Chondrocyte (in vitro differentiated cells): Measurements from ENCODE around the gene ADARB2. TPM values are rescaled to one million over a fixed set of nuclear protein-coding genes. Genes with fewer than 3 reads are reported as not detected.
"Not testable (repeated sequence)": the region's sequence is repeated elsewhere in the genome, so short reads cannot be mapped to it uniquely, and the experiment has no call there.

Experiments
- DNase-seq: peaks from one replicate; pipeline ENCODE4 v3.0.0; 2021; ENCODE audit warnings: mixed read lengths, low spot score
- H3K27ac Mint-ChIP-seq: one replicate; pipeline ENCODE4 v1.8.0; 2021; ENCODE audit warnings: mild to moderate bottlenecking, moderate library complexity, mixed read lengths; ENCODE audit not compliant: unreplicated experiment
- H3K27me3 Mint-ChIP-seq: 2 replicates; pipeline ENCODE4 v1.8.0; 2021; ENCODE audit warnings: low read depth, mixed read lengths
- H3K36me3 Mint-ChIP-seq: 2 replicates; pipeline ENCODE4 v1.8.0; 2021; ENCODE audit warnings: low read depth, mixed read lengths
- H3K4me1 Mint-ChIP-seq: 2 replicates; pipeline ENCODE4 v1.8.0; 2021; ENCODE audit warnings: low read depth, mild to moderate bottlenecking, mixed read lengths
- H3K4me3 Mint-ChIP-seq: one replicate; pipeline ENCODE4 v1.8.0; 2021; ENCODE audit warnings: mild to moderate bottlenecking, moderate library complexity, mixed read lengths; ENCODE audit not compliant: unreplicated experiment
- H3K9me3 Mint-ChIP-seq: 2 replicates; pipeline ENCODE4 v1.8.0; 2021; ENCODE audit warnings: low read depth, mixed read lengths
- total RNA-seq: library from RNA; stranded (reverse); gene quantifications from 3 replicates; pipeline ENCODE4 v1.2.1, GENCODE V29; 2021
- TF ChIP-seq, protein P1 (sequence below): fragments of 200-600 bp; sonication (generic); IDR thresholded peaks from 2 replicates; pipeline ENCODE4 v1.5.0; 2021; ENCODE audit warnings: antibody characterized with exemption, mild to moderate bottlenecking, moderate library complexity

ADARB2 gene
- total RNA-seq, 1 donor from 2014 or later: 3.3 TPM

DNA sequence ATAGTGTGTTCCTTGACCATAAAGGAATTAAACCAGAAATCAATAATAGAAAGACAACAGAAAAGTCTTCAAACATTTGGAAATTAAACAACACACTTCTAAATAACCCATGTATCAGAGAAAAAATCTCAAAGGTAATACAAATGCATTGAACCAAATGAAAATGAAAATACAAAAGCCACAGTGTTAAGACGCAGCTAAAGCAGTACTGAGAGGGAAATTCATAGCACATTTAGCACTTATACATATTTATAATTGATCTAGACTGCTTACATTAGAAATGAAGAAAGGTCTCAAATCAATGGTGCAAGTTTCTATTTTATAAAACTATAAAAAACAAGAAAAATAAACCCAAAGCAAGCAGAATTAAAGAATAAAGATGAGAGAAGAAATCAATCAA is 306.1 kb downstream of the ADARB2 start:
- peaks cover 4% of the 10 kb centered on the region for H3K36me3 Mint-ChIP-seq
- TF ChIP-seq, protein P1, sequence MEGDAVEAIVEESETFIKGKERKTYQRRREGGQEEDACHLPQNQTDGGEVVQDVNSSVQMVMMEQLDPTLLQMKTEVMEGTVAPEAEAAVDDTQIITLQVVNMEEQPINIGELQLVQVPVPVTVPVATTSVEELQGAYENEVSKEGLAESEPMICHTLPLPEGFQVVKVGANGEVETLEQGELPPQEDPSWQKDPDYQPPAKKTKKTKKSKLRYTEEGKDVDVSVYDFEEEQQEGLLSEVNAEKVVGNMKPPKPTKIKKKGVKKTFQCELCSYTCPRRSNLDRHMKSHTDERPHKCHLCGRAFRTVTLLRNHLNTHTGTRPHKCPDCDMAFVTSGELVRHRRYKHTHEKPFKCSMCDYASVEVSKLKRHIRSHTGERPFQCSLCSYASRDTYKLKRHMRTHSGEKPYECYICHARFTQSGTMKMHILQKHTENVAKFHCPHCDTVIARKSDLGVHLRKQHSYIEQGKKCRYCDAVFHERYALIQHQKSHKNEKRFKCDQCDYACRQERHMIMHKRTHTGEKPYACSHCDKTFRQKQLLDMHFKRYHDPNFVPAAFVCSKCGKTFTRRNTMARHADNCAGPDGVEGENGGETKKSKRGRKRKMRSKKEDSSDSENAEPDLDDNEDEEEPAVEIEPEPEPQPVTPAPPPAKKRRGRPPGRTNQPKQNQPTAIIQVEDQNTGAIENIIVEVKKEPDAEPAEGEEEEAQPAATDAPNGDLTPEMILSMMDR: no peak
- H3K27me3 Mint-ChIP-seq: peaks cover 5% of the 10 kb centered on the region
- H3K9me3 Mint-ChIP-seq: peaks cover 20% of the 10 kb centered on the region
- DNase-seq: no peak
- H3K4me1 Mint-ChIP-seq: peaks cover 4% of the 10 kb centered on the region
- no peak overlapping the region for H3K27ac Mint-ChIP-seq
- no peak overlapping the region for H3K4me3 Mint-ChIP-seq

DNA sequence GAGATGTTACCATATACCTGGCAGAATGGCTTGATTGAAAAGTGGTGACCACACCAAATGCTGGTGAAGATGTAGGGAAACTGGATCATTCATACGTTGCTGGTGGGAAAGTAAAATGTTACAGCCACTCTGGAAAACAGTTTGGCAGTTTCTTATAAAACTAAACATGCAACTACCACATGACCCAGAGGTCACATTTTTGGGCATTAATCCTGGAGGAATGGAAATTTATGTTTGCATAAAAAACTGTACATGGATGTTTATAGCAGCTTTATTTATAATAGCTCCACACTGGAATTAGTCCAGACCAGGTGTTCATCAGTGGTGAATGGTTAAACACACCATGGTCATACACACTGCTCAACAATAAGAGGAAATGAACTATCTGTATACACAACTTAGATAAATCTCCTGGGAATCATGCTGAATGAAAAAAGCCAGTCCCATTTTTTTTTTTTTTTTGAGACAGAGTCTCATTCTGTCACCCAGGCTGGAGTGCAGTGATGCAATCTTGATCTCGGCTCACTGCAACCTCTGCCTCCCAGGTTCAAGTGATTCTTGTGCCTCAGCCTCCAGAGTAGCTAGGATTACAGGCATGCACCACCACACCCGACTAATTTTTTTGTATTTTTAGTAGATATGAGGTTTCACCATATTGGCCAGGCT is 309.7 kb downstream of the ADARB2 start:
- H3K27me3 Mint-ChIP-seq, DNase-seq, H3K36me3 Mint-ChIP-seq, H3K4me3 Mint-ChIP-seq, H3K27ac Mint-ChIP-seq, H3K4me1 Mint-ChIP-seq: not testable (repeated sequence)
- peaks cover 20% of the 10 kb centered on the region for H3K9me3 Mint-ChIP-seq

DNA sequence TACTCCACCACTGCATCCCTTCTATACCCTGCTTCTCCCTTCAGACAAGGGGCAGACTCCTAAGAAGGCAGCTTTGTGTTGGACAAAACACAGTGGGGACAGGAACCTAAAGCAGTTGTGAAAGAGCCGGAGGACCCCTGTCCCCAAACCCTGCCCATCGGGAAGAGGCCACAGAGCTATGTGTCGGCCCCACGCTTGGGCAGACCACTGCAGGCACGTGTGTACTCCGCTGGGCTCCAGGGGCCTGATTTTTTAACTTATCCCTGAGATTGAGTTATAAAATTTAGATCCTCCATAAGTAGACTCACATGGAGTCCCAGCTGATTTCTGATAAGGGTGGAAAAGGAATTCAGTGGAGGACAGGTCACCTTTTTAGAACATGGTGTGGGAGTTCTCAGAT is 310.5 kb downstream of the ADARB2 start:
- DNase-seq: no peak
- Mint-ChIP-seq H3K27me3 (peaks cover 2% of the 10 kb centered on the region), H3K9me3 (peaks cover 20% of the 10 kb centered on the region), H3K4me1 (peaks cover 4% of the 10 kb centered on the region), H3K27ac (no peak overlapping the region), H3K4me3 (no peak overlapping the region), H3K36me3 (peaks cover 4% of the 10 kb centered on the region)
- TF ChIP-seq, protein P1: no peak

DNA sequence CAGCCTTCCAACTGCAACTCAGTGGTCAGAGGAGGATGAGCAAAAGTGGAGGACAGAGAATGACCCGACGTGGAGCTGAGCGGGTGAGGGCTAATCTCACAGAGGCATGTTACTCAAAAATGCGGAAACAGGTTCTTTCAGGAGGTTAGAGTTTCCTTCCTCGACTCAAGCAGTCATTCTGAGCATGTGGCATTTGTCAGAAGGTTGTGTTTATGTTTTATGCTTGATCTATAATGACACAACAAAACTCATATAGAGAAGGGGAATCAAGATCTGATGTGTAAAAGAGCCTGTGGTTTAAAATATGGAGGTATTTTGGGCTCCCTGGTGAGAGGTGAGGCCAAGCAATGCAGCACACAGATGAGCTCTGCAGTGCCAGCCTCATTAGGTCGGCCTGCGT is 311.4 kb downstream of the ADARB2 start:
- Mint-ChIP-seq H3K36me3 (peaks cover 4% of the 10 kb centered on the region), H3K27ac (no peak overlapping the region), H3K4me1 (peaks cover 8% of the 10 kb centered on the region), H3K4me3 (no peak overlapping the region), H3K27me3 (peaks cover 2% of the 10 kb centered on the region), H3K9me3 (peaks cover 12% of the 10 kb centered on the region)
- no peak for DNase-seq
- TF ChIP-seq, protein P1: no peak

- TF ChIP-seq, protein P1: no peak
- no peak overlapping the region for H3K4me3 Mint-ChIP-seq
- H3K4me1 Mint-ChIP-seq: peaks cover 17% of the 10 kb centered on the region
- H3K27me3 Mint-ChIP-seq: peaks cover 2% of the 10 kb centered on the region
- no peak overlapping the region for H3K27ac Mint-ChIP-seq
- no peaks in the 10 kb centered on the region for H3K36me3 Mint-ChIP-seq
- H3K9me3 Mint-ChIP-seq: no peaks in the 10 kb centered on the region
- DNase-seq: no peak
Observed at GRCh38 chr10:1424648-1425047, 312.7 kb downstream of the ADARB2 start.

GRCh38 chr10:1423676-1424253 is 313.6 kb downstream of the ADARB2 start:
- no peaks in the 10 kb centered on the region for H3K9me3 Mint-ChIP-seq
- TF ChIP-seq, protein P1: no peak
- H3K27me3 Mint-ChIP-seq: peaks cover 2% of the 10 kb centered on the region
- no peak overlapping the region for H3K4me3 Mint-ChIP-seq
- no peak overlapping the region for H3K27ac Mint-ChIP-seq
- H3K4me1 Mint-ChIP-seq: peaks cover 17% of the 10 kb centered on the region
- no peaks in the 10 kb centered on the region for H3K36me3 Mint-ChIP-seq
- no peak for DNase-seq
